Transverse colon (tissue), 4 donors: ENCODE data around the gene ACSF3.

Experiments
- CTCF ChIP-seq, 5 experiments: fragments of 200-600 bp in 3 of 5; fragments of 450-650 bp in 2 of 5; sonication (generic) in 3 of 5; IDR thresholded peaks; 1 replicate in 2 of 5; 2 replicates in 3 of 5; pipeline ENCODE4 v1.5.1; 2016 to 2017; ENCODE audit warnings: antibody characterized with exemption in 5 of 5, inconsistent platforms in 3 of 5, mild to moderate bottlenecking in 2 of 5, moderate library complexity in 1 of 5
- POLR2A ChIP-seq: fragments of 450-650 bp; IDR thresholded peaks from one replicate; pipeline ENCODE4 v1.6.1; 2016; ENCODE audit warnings: antibody characterized with exemption, mild to moderate bottlenecking, moderate library complexity
- POLR2AphosphoS5 ChIP-seq, 3 donors: sonication (generic); formaldehyde crosslinking; IDR thresholded peaks; one replicate each; pipeline ENCODE4 v1.6.1; 2016; ENCODE audit warnings: antibody characterized with exemption in 3 of 3

DNA sequence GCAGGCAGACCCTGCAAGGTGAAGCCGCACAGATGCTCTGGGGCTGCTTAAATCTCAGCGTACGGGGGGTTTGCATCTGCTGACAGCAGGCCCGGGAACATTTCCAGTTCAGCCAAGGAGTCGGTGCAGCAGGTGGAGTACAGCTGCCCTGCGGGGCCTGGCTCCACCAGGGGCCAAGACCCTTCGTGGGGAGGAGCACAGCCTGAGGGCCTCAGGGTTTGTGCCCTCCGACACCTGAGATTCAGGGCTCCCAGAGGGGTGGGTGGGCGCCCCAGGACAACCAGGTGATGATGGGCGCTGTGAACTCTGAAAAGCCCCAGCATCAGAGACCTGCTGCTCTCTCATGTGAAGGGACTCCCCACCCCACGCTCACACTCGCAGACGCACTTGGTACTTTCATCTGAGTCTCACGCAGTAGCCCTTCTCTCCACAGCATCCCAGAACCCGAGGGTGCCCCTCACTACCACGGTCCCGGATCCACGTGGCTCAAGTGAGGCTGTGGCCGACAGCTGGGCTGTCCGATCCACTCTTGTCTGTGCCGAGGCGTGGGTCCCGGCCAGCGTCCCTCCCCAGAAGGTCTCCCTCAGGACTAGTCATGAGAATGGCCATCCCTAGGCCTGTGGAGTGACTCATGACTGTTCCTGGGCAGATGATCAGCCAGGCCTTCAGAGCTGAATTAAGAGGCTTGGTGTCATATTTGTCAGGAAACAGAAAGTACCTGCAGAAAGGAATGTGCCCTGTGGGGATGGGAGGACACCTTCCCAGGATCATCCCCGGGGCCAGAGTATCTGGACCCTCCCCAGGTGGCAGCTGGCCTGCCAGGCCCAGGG lies 29.6 kb downstream of the ACSF3 start:
- TF ChIP-seq CTCF (IDR thresholded peaks at IDR 0.05) (no peak), POLR2A (no peak), POLR2AphosphoS5 (IDR thresholded peaks at IDR 0.05) (no peak)
